ENCODE results near the gene CD70.
"Not testable (repeated sequence)": the region's sequence is repeated elsewhere in the genome, so short reads cannot be mapped to it uniquely, and the experiment has no call there.

DNA sequence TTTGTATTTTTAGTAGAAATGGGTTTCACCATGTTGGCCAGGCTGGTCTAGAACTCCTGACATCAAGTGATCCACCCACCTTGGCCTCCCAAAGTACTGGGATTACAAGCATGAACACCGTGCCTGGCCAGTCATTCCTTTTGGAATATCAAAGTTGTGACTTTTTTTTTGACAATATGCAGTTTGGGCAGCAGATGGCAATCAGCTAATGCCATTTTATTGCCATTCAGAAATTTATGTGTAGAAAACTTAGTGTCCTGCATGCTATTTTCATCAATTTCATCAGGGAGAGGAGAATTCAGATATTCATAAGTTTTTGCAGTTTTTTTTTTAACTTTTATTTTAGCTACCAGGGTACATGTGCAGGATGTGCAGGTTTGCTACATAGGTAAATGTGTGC, 28.5 kb downstream of the CD70 start:
- not testable (repeated sequence) for TF ChIP-seq POLR2A (IDR thresholded peaks at IDR 0.05)
- TF ChIP-seq, protein P1, sequence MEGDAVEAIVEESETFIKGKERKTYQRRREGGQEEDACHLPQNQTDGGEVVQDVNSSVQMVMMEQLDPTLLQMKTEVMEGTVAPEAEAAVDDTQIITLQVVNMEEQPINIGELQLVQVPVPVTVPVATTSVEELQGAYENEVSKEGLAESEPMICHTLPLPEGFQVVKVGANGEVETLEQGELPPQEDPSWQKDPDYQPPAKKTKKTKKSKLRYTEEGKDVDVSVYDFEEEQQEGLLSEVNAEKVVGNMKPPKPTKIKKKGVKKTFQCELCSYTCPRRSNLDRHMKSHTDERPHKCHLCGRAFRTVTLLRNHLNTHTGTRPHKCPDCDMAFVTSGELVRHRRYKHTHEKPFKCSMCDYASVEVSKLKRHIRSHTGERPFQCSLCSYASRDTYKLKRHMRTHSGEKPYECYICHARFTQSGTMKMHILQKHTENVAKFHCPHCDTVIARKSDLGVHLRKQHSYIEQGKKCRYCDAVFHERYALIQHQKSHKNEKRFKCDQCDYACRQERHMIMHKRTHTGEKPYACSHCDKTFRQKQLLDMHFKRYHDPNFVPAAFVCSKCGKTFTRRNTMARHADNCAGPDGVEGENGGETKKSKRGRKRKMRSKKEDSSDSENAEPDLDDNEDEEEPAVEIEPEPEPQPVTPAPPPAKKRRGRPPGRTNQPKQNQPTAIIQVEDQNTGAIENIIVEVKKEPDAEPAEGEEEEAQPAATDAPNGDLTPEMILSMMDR (IDR thresholded peaks at IDR 0.05) = not testable (repeated sequence)

Measured in testis (tissue), 2 donors.